ENCODE results near the gene ARHGEF11.

Gene ARHGEF11

GRCh38 chr1:157047062-157047410 is 1.5 kb upstream of the ARHGEF11 start:
- DNase-seq (ENCODE audit: low read depth, low spot score) = no peak

- no peak for DNase-seq (ENCODE audit: low read depth, low spot score)
These were observed 1.2 kb downstream of the ARHGEF11 start for GRCh38 chr1:157044326-157044725.

GRCh38 chr1:157043685-157044084 is 1.9 kb downstream of the ARHGEF11 start:
- no peak for DNase-seq (ENCODE audit: low read depth, low spot score)

GRCh38 chr1:157042846-157043245 is 2.7 kb downstream of the ARHGEF11 start:
- no peak for DNase-seq (ENCODE audit: low read depth, low spot score)

DNA sequence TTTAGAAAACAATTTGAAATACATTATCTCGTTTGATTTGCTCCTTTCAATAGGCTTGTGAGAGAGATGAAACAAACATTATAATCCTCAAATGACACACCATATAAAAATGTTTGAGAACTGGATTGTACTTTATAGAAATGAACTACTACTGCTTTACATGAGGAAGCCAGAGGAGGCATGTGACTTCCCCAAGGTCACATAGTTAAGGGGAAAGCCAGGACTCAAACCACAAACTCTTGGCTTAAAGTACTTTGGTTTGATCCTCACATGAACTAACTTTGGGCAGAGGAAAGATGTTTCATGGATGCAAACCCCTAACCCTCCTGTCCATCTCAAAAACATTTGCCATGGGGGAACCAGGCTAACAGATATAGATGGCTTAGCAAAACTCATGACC is 4.7 kb downstream of the ARHGEF11 start:
- no peak for DNase-seq (ENCODE audit: low read depth, low spot score)

- no peak for DNase-seq (ENCODE audit: low read depth, low spot score)
These were observed 10.4 kb downstream of the ARHGEF11 start for GRCh38 chr1:157035121-157035520.

GRCh38 chr1:157034137-157034800 is 11.3 kb downstream of the ARHGEF11 start:
- DNase-seq (ENCODE audit: low read depth, low spot score) = no peak

GRCh38 chr1:157033357-157033876 is 12.1 kb downstream of the ARHGEF11 start:
- DNase-seq (ENCODE audit: low read depth, low spot score) = no peak

GRCh38 chr1:157032303-157032702 is 13.2 kb downstream of the ARHGEF11 start:
- DNase-seq (ENCODE audit: low read depth, low spot score) = no peak

DNA sequence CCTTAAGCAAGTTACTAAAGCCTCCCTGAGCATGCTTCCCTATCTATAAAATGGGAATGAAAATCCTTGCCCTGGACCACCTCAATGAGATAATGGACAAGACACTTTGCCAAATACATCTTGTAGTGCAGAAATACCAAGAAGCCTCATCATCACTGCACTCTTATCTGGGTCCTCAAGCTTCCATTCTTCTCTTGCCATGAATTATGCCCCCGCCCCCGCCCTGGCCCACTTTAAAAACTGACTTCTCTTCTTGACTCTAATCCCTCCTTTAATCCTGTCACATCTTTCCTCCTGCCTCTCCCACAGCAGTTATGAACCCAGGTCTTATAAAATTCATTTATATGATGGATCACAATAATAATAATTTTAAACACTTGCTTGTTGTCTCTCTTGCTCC is 14.8 kb downstream of the ARHGEF11 start:
- DNase-seq (ENCODE audit: low read depth, low spot score) = no peak

- DNase-seq (ENCODE audit: low read depth, low spot score) = no peak
These were observed 16.9 kb downstream of the ARHGEF11 start for GRCh38 chr1:157028674-157029073.

- DNase-seq (ENCODE audit: low read depth, low spot score) = no peak
These were observed 19.7 kb downstream of the ARHGEF11 start for GRCh38 chr1:157025856-157026255.

DNA sequence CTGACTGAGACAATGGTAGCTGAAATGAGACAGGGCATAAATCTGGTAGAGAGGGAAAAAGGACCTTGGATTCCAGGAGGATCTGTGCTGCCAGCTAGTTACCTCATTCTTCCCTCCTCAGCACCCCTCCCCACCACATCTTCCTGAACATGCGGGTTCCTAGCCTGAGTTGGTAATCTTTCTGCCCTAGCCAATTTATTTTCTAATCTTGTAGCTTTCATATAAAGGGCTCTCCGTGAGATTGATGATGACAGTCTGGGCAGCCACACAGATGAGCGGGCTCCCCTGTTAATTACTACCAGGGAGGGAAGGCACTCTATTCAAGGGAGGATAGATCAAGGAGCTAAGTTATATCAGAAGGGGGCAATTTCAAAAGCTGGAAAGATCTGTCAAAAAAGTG is 20.2 kb downstream of the ARHGEF11 start:
- DNase-seq (ENCODE audit: low read depth, low spot score) = no peak

DNA sequence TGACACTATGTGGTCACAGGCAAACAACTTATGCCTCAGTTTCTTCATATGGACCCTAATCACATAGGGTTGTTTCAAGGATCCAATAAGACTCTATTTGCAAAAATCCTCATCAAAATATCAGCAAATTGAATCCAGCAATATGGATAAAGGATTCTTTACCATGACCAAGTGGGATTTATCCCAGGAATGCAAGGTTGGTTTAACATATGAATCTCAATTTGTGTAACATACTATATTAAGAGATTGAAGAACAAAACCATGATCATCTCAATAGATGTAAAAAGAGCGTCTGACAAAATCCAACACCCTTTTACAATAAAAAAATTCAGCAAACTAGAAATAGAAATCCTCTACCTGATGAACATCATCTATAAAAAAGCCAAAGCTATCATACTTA is 23.9 kb downstream of the ARHGEF11 start:
- no peak for DNase-seq (ENCODE audit: low read depth, low spot score)

- DNase-seq (ENCODE audit: low read depth, low spot score) = no peak
These were observed 26.1 kb downstream of the ARHGEF11 start for GRCh38 chr1:157019457-157019856.

DNA sequence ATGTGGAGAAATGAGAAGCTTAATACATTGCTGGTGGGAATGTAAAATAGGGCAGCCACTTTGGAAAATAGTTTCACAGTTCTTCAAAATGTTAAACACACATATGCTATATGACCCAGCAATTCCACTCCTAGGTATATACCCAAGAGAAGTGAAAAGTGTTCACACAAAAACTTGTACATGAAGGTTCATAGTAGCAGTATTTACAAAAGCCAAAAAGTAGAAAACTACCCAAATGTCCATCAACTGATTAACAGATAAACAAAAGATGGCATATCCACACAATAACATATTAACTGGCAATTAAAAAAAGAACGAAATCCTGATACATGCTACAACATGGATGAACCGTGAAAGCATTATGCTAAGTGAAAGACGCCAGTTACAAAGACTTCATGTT is 33.7 kb downstream of the ARHGEF11 start:
- no peak for DNase-seq (ENCODE audit: low read depth, low spot score)

DNA sequence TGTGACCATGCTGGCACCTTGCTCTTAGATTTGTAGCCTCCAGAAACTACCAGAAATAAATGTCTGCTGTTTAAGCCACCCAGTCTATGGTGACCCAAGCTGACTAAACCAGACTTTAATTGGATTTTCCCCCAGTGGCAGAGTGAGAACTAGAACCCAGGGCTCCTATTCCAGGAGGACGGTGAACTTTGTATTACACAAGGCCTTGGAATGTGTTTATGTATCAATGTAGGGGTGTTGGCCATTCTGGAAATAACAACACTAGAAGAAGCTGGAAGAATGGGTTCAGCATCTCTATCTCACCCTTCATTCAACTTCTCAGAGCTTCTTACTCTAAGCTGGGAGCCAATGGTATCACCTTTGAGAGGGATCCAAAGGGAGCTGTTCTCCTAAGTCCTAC is 37.0 kb downstream of the ARHGEF11 start:
- DNase-seq (ENCODE audit: low read depth, low spot score) = no peak

GRCh38 chr1:157007306-157007705 is 38.2 kb downstream of the ARHGEF11 start:
- DNase-seq (ENCODE audit: low read depth, low spot score) = no peak

DNA sequence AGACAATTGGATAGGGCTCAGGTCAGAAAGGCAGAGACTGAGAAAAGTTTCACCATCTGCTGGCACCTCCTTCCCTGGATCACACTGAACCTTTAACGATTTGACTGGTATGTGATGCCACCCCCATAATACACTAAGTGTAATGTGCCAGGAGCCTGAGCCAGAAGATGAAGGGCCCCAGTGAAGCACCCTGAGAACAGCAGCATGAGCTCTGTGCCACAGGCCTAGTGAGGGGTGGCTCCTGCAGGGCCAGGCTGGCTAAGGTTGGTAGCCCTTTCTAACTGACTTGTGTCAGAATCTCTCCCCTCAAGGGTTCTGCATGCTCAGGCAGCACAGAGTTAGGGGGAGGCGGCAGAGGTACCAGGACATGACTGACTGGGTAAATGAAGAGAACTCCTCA is 38.9 kb downstream of the ARHGEF11 start:
- no peak for DNase-seq (ENCODE audit: low read depth, low spot score)

DNA sequence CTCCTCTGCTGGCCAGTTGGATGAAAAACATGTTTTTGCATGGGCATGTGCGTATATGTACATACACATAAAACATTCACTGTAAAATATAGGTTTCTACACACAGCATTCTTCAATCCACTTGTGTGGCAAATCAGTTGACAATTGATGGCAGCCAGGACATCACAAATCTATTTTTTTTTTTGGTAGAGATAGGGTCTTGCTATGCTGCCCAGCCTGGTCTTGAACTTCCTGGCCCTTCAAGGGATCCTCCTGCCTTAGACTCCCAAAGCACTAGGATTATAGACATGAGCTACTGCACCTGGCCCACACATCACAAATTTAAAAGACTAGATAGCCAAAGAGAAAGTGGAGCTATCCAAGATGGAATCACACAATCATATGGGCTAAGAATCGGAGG is 39.6 kb downstream of the ARHGEF11 start:
- no peak for DNase-seq (ENCODE audit: low read depth, low spot score)

- DNase-seq (ENCODE audit: low read depth, low spot score) = no peak
These were observed 40.7 kb downstream of the ARHGEF11 start for GRCh38 chr1:157004806-157005205.

GRCh38 chr1:157004327-157004726 is 41.2 kb downstream of the ARHGEF11 start:
- no peak for DNase-seq (ENCODE audit: low read depth, low spot score)

GRCh38 chr1:157001304-157001703 is 44.2 kb downstream of the ARHGEF11 start:
- DNase-seq (ENCODE audit: low read depth, low spot score) = no peak

DNA sequence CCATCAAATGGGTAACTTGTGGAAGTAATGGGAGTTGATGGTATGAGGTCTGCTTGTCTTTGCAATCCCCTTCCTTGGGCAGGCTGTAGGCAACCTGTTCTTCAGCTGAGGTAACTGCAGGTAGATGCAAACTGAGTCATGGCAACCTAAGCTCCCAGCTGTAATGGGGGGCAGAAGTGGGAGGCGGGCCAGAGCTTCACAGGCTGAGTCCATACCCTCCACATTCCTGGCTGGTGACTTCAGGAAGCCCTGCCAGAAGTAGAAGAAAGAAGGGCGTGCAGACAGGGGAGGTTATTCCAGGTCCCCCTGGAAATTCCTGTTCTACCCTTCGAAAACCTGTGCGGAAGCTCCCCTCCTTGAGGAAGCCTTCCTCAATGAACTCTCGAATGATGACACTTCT is 44.9 kb downstream of the ARHGEF11 start:
- no peak for DNase-seq (ENCODE audit: low read depth, low spot score)

Measured in brain pericyte (primary cell).